Adrenal gland (tissue), 5 donors: Measurements from ENCODE around the gene SPAG9.

Experiments
- CTCF ChIP-seq, 6 experiments: fragments of 450-650 bp in 4 of 6; fragments of 200-600 bp in 2 of 6; sonication (generic) in 1 of 6; IDR thresholded peaks; 1 replicate in 5 of 6; 2 replicates in 1 of 6; pipeline versions ENCODE4 v1.5.1 to v1.8.0; 2016 to 2021; ENCODE audit warnings: antibody characterized with exemption in 6 of 6, mild to moderate bottlenecking in 2 of 6, moderate library complexity in 1 of 6
- POLR2A ChIP-seq, 2 donors: fragments of 450-650 bp; IDR thresholded peaks; one replicate each; pipeline ENCODE4 v1.6.1; 2017; ENCODE audit warnings: antibody characterized with exemption in 2 of 2, mild to moderate bottlenecking in 2 of 2, moderate library complexity in 1 of 2
- donor health status: DM: no; HTN: no; CAD: no.

DNA sequence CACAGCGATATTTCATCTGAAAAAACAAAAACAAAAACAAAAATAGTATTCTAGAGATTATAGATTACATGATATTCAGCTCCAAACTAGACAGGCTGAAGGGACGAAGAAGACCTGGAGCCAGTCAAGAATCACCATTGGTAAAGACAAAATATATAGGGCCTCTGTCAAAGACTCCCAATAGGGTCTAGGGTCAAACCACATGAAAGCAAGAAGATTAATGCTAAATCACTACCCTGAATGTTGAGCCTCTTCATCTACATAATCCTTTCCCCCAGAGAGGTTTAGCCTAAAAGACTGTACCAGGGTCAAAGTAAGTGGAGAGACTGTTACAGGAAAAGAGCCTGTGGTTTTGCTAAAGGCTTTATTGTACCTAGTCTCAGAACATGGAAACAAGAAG, 21.9 kb upstream of the SPAG9 start:
- TF ChIP-seq CTCF (IDR thresholded peaks at IDR 0.05) (no peak), POLR2A (IDR thresholded peaks at IDR 0.05) (no peak)
